HAP-1 (cell line): Measurements from ENCODE around the gene ACY1.
"Not testable (repeated sequence)": the region's sequence is repeated elsewhere in the genome, so short reads cannot be mapped to it uniquely, and the experiment has no call there.

Source experiments
- DNase-seq, 2 experiments: peaks; one replicate each; pipeline ENCODE4 v3.0.0-alpha.2; 2016 to 2020; ENCODE audit warnings: low spot score in 2 of 2
- H3K27me3 ChIP-seq: fragments of 250-450 bp; sonication (Bioruptor Pico); 2 replicates; pipeline ENCODE4 v1.5.1; 2020; ENCODE audit warnings: low read depth, mild to moderate bottlenecking, moderate library complexity
- H3K36me3 ChIP-seq: fragments of 250-450 bp; sonication (Bioruptor Pico); replicated peaks from 2 replicates; pipeline ENCODE4 v1.5.1; 2020; ENCODE audit warnings: mild to moderate bottlenecking
- H3K4me1 ChIP-seq: fragments of 250-450 bp; sonication (Bioruptor Pico); 2 replicates; pipeline ENCODE4 v1.5.1; 2020; ENCODE audit warnings: mild to moderate bottlenecking
- H3K4me3 ChIP-seq: fragments of 250-450 bp; sonication (Bioruptor Pico); 2 replicates; pipeline ENCODE4 v1.5.1; 2020; ENCODE audit warnings: mild to moderate bottlenecking, moderate library complexity
- H3K9me3 ChIP-seq: fragments of 250-450 bp; sonication (Bioruptor Pico); 2 replicates; pipeline ENCODE4 v1.5.1; 2020; ENCODE audit warnings: mild to moderate bottlenecking, moderate library complexity
- in situ Hi-C: fragments of 300-500 bp; cut with MboI; formaldehyde crosslinking; loops from 3 replicates; pipeline ENCODE4 v1.14.3; 2020; ENCODE audit warnings: low sequenced_read_pairs, inconsistent platforms, mixed read lengths

Gene ACY1

DNA sequence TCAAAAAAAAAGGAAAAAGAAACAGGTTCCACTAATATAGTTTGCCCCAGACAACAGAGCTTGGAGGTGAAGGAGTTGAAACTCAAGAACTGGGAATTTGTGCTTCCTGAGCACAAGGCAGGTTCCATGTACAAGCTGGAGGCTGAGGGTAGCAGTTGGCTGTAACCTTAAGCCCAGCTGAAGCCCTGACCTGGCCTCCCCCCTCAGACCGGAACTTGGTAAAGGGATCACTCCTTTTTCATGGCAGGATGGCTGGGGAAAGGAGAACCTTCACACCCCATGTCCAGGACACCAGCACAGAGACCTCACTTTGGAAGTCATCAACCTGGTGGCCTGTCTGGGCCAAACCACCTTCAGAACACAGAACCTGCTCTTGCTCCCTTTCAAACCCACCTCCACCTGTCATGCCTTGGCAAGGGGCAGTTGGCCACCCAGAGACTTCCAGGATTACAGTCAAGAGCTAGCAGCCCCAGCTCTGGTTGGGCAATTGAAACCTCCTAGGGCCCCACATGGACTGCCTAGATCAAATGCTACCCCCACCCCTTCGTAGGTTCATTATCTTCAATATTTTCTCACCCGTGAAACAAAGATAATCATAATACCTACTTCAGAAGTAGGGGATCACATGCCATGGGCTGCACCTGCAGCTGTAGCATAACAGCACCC, 8.8 kb downstream of the ACY1 start:
- H3K9me3 ChIP-seq = no peaks in the 10 kb centered on the region
- peaks cover 45% of the 10 kb centered on the region for H3K36me3 ChIP-seq
- no peaks in the 10 kb centered on the region for H3K27me3 ChIP-seq
- H3K4me1 ChIP-seq = peaks cover 22% of the 10 kb centered on the region
- H3K4me3 ChIP-seq = no peak overlapping the region
- in situ Hi-C loops = no loop called here
- no peak for DNase-seq

DNA sequence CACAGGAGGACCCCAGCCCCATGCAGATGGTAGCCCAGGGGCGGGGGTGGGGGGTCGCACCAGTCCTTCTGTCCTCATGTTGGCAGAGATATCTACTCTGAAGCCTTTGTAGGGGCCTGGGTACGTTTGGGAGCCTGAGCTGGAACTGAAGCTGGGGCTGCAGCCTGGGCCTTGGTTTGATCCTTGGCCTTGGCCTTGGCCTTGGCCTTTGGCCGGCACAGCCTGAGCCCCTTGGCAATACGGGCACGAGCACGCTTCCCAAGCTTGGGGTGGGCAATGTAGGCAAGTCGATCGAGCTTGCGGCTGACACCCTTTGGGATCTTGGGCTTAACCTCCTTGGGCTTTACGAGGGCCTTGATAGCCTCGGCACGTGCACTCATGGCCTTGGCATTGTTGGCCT, 10.3 kb downstream of the ACY1 start:
- Histone ChIP-seq H3K36me3 (peaks cover 45% of the 10 kb centered on the region), H3K4me1 (peaks cover 22% of the 10 kb centered on the region)
- H3K4me3 ChIP-seq, DNase-seq, H3K9me3 ChIP-seq, H3K27me3 ChIP-seq, in situ Hi-C loops: not testable (repeated sequence)

DNA sequence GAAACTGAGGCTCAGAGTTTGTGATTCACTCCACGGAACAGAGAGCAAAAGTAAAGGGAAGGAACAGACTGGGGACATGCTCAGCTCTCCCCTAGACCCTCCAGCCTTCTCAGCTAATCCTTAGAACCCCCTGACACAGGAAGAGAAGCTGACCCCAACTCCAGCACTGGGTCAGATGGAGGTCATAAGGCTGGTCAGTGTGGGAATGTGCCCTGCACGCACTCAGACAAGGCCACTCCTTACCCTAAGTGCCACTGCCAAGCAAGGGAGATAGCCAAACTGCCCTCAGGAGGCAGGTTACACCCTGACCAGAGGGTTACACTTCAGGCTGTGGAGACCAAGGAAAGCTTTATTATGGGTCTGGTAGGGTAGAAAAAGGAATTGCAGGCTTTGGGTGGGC, 11.2 kb downstream of the ACY1 start:
- Histone ChIP-seq H3K9me3 (no peaks in the 10 kb centered on the region), H3K4me3 (peak overlapping the region; percentile 93), H3K36me3 (peaks cover 45% of the 10 kb centered on the region), H3K27me3 (no peaks in the 10 kb centered on the region), H3K4me1 (peaks cover 22% of the 10 kb centered on the region)
- no peak for DNase-seq
- in situ Hi-C loops = no loop called here

DNA sequence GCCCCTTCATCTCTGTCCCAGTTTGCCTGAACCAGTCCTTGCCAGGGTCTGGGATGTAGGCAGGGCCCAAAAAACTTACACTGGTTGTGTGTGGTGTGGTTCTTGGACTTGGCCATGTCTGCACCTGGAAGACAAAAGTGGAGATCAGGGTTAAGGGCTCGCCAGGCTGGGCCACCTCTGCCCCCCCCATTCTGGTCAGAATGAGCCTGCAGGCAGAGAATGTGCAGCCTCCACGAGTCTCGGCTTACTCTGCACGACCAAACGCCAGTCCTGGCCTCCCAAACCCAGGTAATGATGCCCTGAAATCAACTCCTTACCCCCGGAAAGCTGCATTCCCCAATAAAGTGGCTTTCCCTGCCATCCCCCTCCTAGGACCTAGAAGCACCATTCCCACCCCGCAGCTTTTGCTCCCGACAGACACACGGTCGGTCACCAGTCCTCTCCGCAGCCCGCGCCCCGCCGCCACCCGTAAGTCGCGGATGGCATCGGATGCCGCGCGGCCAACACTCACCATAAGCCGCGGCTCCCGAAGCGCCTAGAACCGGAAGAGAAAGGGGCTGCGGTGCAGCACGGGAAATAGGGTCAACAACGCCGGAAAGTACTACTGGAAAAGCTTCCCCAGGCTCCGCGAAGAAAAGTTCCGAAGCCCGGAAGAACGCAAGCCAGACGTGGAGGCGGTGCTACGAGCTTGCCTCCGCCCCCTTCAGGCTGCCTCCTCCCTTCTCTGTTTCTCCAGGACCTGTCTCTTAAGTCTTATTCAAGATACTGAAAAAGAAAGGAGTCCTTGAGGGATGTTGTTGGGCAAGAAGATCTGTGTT, 12.2 kb downstream of the ACY1 start, which contains the start of gene RPL29:
Gene RPL29 (minus strand): TSS at position 550 of the 818 bp plus-strand sequence. CDS start 434 bp downstream, at position 116.
- H3K27me3 ChIP-seq = no peaks in the 10 kb centered on the region
- no peaks in the 10 kb centered on the region for H3K9me3 ChIP-seq
- in situ Hi-C loops = no loop called here
- H3K4me1 ChIP-seq = peaks cover 22% of the 10 kb centered on the region
- DNase-seq = peak; percentile 89 to 94
- H3K4me3 ChIP-seq = peak within 1 kb of the TSS; percentile 93
- H3K36me3 ChIP-seq = peaks cover 45% of the 10 kb centered on the region

DNA sequence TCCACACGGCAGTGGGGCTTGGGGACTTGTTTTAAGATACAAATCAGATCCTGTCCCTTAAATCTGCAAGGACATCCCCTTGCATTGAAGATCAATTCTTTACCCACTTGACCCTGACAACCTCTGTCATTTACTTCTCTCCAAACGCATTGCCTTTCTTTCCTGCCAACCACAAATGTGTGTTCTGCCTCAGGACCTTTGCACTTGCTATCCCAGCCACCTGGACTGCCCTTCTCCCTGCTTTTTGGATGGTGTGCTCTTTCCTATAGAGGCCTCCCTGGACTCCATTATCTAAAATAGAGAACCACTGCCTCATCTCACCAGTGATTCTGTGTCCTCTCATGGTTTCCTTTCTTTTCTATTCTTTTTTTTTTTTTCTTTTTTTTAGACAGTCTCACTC, 13.8 kb downstream of the ACY1 start:
- no peaks in the 10 kb centered on the region for H3K9me3 ChIP-seq
- H3K4me3 ChIP-seq = no peak overlapping the region
- DNase-seq = no peak
- H3K4me1 ChIP-seq = peaks cover 17% of the 10 kb centered on the region
- peaks cover 34% of the 10 kb centered on the region for H3K36me3 ChIP-seq
- in situ Hi-C loops = no loop called here
- no peaks in the 10 kb centered on the region for H3K27me3 ChIP-seq

DNA sequence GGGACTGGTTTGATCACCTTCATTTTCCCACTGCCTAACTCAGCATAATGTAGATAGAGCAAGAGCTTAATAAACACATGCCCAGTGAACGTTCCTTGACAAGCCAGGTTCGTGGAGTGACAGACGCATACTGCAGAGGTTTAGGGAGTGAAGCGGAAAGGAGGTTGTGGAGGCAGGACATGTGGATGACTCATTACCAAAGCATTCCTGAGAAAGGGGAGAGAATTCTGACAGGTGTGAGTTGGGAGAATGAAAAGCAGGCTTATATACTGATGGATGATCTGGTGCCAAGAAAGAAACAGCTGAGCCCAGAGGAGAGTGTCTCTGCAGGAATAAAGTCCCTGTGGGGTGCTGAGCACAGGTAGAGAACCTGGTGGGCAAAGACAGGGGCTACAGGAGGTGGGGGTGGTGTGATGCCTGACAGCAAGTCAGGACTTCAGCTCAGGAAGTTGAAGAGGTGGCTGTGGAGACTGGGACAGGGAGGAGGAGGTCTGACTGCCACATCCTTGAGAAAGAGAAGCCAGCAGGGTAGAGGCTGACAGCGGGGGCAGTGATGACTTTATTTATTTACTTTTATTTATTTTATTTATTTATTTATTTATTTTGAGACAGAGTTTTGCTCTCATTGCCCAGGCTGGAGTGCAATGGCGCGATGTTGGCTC, 14.7 kb downstream of the ACY1 start:
- H3K27me3 ChIP-seq = no peaks in the 10 kb centered on the region
- in situ Hi-C loops = no loop called here
- H3K4me1 ChIP-seq = peaks cover 12% of the 10 kb centered on the region
- DNase-seq = no peak
- H3K9me3 ChIP-seq = no peaks in the 10 kb centered on the region
- H3K4me3 ChIP-seq = no peak overlapping the region
- H3K36me3 ChIP-seq = peaks cover 25% of the 10 kb centered on the region

DNA sequence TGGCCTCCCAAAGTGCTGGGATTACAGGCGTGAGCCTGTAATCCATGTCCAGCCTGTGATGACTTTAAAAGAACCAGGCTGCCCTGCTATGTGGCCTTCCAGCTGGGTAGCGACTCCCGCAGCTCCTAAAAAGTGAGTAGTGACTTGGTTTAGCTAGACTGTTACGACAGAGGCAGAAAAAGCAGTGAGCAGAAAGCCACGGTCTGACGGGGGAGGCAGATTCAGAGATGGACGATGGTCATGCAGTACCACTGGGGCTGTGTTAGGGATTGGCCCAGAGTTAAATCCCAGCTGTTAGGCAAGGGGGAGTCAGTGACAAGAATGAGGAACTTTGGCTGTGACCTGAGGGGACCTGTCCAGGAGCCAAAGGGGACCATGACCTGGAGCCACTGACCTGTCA, 15.4 kb downstream of the ACY1 start:
- DNase-seq = no peak
- Histone ChIP-seq H3K36me3 (peaks cover 18% of the 10 kb centered on the region), H3K27me3 (no peaks in the 10 kb centered on the region), H3K4me3 (no peak overlapping the region), H3K4me1 (peaks cover 10% of the 10 kb centered on the region), H3K9me3 (no peaks in the 10 kb centered on the region)
- in situ Hi-C loops = no loop called here

DNA sequence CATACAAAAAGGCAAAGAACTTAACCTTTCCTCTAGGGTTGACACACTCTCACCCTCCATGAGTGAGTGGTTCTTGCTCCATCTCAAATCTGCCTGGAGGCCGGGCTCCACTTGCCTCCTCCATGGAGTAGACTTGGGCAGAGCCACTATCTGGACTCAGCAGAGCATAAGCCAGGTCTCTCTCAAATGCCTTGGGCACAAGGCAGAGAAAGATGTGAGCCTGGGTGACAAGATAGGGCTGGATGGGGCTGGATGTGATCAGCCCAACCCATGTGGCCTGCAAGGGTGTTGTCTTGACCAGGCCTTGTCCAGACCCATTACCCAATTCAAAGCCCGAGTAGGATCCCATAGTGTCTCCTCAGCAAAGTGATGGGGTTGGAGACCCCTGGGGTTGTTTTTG, 16.5 kb downstream of the ACY1 start:
- Histone ChIP-seq H3K27me3 (no peaks in the 10 kb centered on the region), H3K36me3 (peaks cover 7% of the 10 kb centered on the region), H3K9me3 (no peaks in the 10 kb centered on the region), H3K4me1 (peaks cover under 1% of the 10 kb centered on the region; the same call in 1 of the 2 replicates), H3K4me3 (no peak overlapping the region)
- no peak for DNase-seq
- in situ Hi-C loops = loop anchor here (5.0 kb wide), 2 partner anchors 142 to 342 kb away; no protein-coding TSS in a partner anchor

DNA sequence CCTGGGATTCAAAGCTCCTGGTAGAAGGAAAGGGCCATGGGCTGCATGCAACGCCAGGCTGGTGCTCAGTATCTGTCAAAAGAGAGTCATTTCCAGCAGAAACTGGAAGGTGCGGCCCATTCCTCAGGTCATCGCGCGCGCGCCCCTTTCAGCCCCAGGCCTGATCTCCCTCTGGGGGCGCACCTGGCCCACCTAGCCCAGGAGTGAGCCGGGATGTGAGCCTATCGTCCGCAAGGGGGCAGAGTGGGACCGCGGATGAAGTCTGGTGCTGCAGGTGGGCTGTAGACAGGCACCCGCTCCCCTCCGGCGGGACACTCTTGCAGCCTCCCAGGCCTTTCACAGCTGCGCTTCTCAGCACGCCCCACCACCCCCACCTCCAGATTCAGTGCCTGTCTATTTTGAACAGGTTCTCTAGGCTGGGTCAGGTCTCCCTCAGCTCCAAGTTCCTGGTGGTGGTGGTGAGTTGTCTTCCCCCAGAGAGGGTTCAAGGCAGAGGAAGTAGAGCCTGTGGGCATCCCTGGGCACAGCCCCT, 18.2 kb downstream of the ACY1 start:
- no peak overlapping the region for H3K4me3 ChIP-seq
- H3K36me3 ChIP-seq = no peaks in the 10 kb centered on the region
- H3K4me1 ChIP-seq = peaks cover 2% of the 10 kb centered on the region; the same call in 1 of the 2 replicates
- in situ Hi-C loops = loop anchor here (5.0 kb wide), 2 partner anchors 141 to 341 kb away; no protein-coding TSS in a partner anchor
- no peaks in the 10 kb centered on the region for H3K27me3 ChIP-seq
- H3K9me3 ChIP-seq = no peaks in the 10 kb centered on the region
- DNase-seq = peak; percentile 75 to 93

DNA sequence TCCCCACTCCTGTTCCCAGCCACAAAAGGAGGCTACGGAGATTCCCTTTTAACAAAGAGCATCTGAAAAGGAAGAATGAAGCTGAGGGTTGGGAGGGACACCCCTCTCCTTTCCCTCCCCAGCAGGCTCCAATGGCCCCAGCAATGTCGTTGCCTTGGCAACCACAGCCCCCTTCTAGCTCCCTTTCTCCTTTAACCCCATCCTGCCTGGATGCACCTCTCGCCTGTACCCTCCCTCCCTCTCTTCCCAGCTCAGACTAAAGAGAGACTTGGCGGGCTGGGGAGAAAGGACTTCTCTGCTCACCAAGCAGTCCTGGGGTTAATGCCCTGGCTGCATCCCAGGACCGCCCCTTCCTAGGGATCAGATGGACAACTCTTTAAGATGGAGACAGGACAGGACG, 19.4 kb downstream of the ACY1 start:
- no peaks in the 10 kb centered on the region for H3K9me3 ChIP-seq
- no peak overlapping the region for H3K4me3 ChIP-seq
- no peaks in the 10 kb centered on the region for H3K36me3 ChIP-seq
- in situ Hi-C loops = loop anchor here (5.0 kb wide), 2 partner anchors 140 to 340 kb away; no protein-coding TSS in a partner anchor
- no peak for DNase-seq
- H3K4me1 ChIP-seq = peaks cover 2% of the 10 kb centered on the region; the same call in 1 of the 2 replicates
- H3K27me3 ChIP-seq = no peaks in the 10 kb centered on the region

DNA sequence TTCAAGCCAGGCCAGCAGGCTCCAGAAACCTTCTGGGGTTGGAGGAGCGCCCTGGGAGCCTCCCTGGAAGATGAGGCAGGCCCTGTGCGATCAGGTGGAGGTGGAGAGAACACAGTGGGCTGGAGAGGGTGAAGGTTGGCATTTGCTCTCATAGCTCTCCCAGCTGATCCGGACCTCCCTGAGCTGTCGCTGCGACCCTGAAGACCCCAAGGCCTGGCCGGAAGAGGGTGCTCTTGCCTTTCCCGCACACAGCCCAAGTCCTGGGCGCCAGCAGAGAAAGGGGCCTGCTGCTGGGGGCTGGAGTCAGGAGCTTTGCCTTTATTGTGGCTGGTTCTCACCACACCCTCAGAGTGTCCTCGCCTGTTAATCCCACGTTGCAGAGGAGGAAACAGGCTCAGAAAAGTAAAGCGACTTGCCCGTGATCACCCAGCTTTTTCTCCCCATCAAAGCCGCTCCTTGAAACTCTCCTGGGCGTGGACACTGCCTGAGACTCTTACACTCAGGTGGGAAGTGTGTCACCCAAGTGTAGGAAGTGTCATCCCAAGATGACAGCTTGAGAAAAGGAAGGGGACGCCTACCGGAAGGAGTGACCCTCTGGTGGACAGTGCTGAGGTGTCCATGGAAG, 20.9 kb downstream of the ACY1 start:
- Histone ChIP-seq H3K36me3 (no peaks in the 10 kb centered on the region), H3K27me3 (no peaks in the 10 kb centered on the region), H3K9me3 (no peaks in the 10 kb centered on the region), H3K4me1 (peaks cover 2% of the 10 kb centered on the region; the same call in 1 of the 2 replicates), H3K4me3 (no peak overlapping the region)
- peak in 1 of 2 experiments; percentile 74 for DNase-seq
- in situ Hi-C loops = loop anchor here (5.0 kb wide), 2 partner anchors 138 to 338 kb away; no protein-coding TSS in a partner anchor

DNA sequence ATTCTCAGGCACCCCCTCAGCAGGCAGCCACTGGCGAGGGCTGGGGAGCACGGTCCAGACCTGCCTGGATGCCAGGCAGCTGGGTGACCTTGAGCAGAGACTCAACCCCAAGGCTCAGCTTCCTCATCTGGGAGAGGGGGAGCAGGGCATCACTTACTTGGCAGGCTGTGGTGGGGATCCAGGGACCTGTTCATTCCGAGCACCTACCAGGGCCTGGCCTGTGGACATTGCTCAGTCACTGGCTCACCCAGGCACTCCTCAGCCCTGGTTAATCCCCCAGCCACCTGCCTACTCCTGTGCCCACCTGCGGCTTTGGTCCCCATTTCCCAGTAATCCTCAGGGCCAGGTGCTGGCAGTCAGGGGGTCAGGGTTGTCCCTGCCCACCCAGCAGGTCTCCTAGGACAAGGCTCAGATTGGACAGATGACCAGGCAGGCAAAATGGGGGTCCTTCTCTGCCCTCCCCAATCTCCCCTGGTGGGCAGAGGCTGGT, 21.6 kb downstream of the ACY1 start:
- Histone ChIP-seq H3K36me3 (no peaks in the 10 kb centered on the region), H3K4me3 (no peak overlapping the region), H3K4me1 (peaks cover 2% of the 10 kb centered on the region; the same call in 1 of the 2 replicates), H3K27me3 (no peaks in the 10 kb centered on the region), H3K9me3 (no peaks in the 10 kb centered on the region)
- in situ Hi-C loops = loop anchor here (5.0 kb wide), 2 partner anchors 137 to 337 kb away; no protein-coding TSS in a partner anchor
- DNase-seq = no peak

DNA sequence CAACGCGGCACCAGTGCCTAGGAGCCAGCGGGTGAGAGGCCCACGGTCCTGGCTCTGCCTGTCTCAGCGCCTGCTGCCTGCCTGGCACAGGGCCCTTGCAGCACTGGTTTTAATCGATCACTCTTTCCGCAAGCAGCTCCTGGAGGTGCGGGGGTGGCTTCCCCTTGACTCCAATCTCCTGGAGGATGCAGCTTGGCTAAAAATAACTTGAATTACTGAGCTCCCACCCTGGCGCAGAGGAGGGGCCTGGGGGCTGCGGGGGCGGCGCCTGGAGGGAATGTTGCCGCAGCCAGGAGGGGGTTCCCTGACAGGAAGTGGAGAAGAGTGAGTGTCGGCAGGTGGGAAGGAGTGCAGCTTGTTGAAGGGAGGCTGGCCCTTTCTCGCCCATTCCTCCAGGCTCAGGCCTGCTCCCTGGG, 22.2 kb downstream of the ACY1 start:
- H3K27me3 ChIP-seq = no peaks in the 10 kb centered on the region
- H3K4me3 ChIP-seq = no peak overlapping the region
- H3K4me1 ChIP-seq = peaks cover 2% of the 10 kb centered on the region; the same call in 1 of the 2 replicates
- no peaks in the 10 kb centered on the region for H3K36me3 ChIP-seq
- in situ Hi-C loops = no loop called here
- no peak for DNase-seq
- no peaks in the 10 kb centered on the region for H3K9me3 ChIP-seq
